ENCODE data around the gene DCST2.

- TF ChIP-seq EZH2 (IDR thresholded peaks at IDR 0.05; ENCODE audit: low read length, unreplicated experiment) (no peak), CTCF (conservative IDR thresholded peaks at IDR 0.05; ENCODE audit: low read depth, low read length) (no peak), EZH2phosphoT487 (IDR thresholded peaks at IDR 0.05; ENCODE audit: borderline replicate concordance, low read length) (no peak)
Measured at GRCh38 chr1:155068599-155068998, 35.0 kb upstream of the DCST2 start.

Data from PC-3 (cell line).